ENCODE data around the gene OSBP. TPM values are rescaled to one million over a fixed set of nuclear protein-coding genes. Genes with fewer than 3 reads are reported as not detected.

The OSBP gene
- total and polyA plus RNA-seq, 11 donors = 12.0 to 48.3 (median 32.3) TPM

GRCh38 chr11:59555601-59556114, 59.9 kb downstream of the OSBP start:
- peaks cover 0 to 53% (median 8%) of the 10 kb centered on the region in 12 donors for H3K4me1 ChIP-seq
- ATAC-seq = no peak
- intact Hi-C loops (cut with DNase I) = loop anchor here in 1 of 10 donors (10.0 kb wide), 1 partner anchor 59 kb away; the partner anchor contains the start of gene OSBP
- peak overlapping the region in 8 of 12 donors; percentile 20 to 64 (median 44) for H3K27ac ChIP-seq
- H3K9me3 ChIP-seq = no peaks in the 10 kb centered on the region
- H3K27me3 ChIP-seq = peaks cover 0 to 5% (median 0%) of the 10 kb centered on the region in 9 donors
- TF ChIP-seq POLR2A (IDR thresholded peaks at IDR 0.05) (no peak), CTCF (IDR thresholded peaks at IDR 0.05) (no peak)
- no peaks in the 10 kb centered on the region for H3K36me3 ChIP-seq
- DNase-seq = no peak
- 17 to 32% (median 24%) methylated on average over 17 of the region's 17 CpGs for WGBS, 4 donors
- peak overlapping the region in 11 of 12 donors; percentile 15 to 58 (median 45) for H3K4me3 ChIP-seq

GRCh38 chr11:59553323-59553722, 62.3 kb downstream of the OSBP start:
- intact Hi-C loops (cut with DNase I) = loop anchor here in 4 of 10 donors (5.0 to 10.0 kb wide), 4 partner anchors 59 to 114 kb away; partner anchors contain the start of genes OSBP (in 3 of the 4) and PATL1 (in 1 of the 4)
- peaks cover 0 to 58% (median 6%) of the 10 kb centered on the region in 12 donors for H3K4me1 ChIP-seq
- no peaks in the 10 kb centered on the region for H3K9me3 ChIP-seq
- TF ChIP-seq CTCF (IDR thresholded peaks at IDR 0.05) (no peak), POLR2A (IDR thresholded peaks at IDR 0.05) (no peak)
- H3K27ac ChIP-seq = no peak overlapping the region
- ATAC-seq (no peak), DNase-seq (no peak)
- no peak overlapping the region for H3K4me3 ChIP-seq
- H3K36me3 ChIP-seq = no peaks in the 10 kb centered on the region
- WGBS, 4 donors = 92 to 97% (median 96%) methylated on average over 21 of the region's 21 CpGs
- H3K27me3 ChIP-seq = peaks cover 0 to 5% (median 0%) of the 10 kb centered on the region in 9 donors

- H3K4me1 ChIP-seq = peaks cover 0 to 56% (median 6%) of the 10 kb centered on the region in 12 donors
- no peak overlapping the region for H3K4me3 ChIP-seq
- ATAC-seq (no peak), DNase-seq (no peak)
- H3K9me3 ChIP-seq = no peaks in the 10 kb centered on the region
- intact Hi-C loops (cut with DNase I) = loop anchor here in 4 of 10 donors (5.0 to 10.0 kb wide), 4 partner anchors 59 to 114 kb away; partner anchors contain the start of genes OSBP (in 3 of the 4) and PATL1 (in 1 of the 4)
- TF ChIP-seq POLR2A (IDR thresholded peaks at IDR 0.05) = no peak
- TF ChIP-seq CTCF (IDR thresholded peaks at IDR 0.05) = no peak
- no peaks in the 10 kb centered on the region for H3K36me3 ChIP-seq
- H3K27ac ChIP-seq = peak overlapping the region in 1 of 12 donors; percentile 89
- 50 to 56% (median 52%) methylated on average over 2 of the region's 2 CpGs for WGBS, 4 donors
- H3K27me3 ChIP-seq = peaks cover 0 to 5% (median 0%) of the 10 kb centered on the region in 9 donors
Observed at GRCh38 chr11:59552844-59553243, 62.7 kb downstream of the OSBP start.

GRCh38 chr11:59551659-59552521, 63.7 kb downstream of the OSBP start:
- Histone ChIP-seq H3K27ac (peak overlapping the region in 10 of 12 donors; percentile 67 to 89 (median 80)), H3K27me3 (peaks cover 0 to 5% (median 0%) of the 10 kb centered on the region in 9 donors), H3K4me1 (peaks cover 0 to 56% (median 5%) of the 10 kb centered on the region in 12 donors), H3K9me3 (no peaks in the 10 kb centered on the region), H3K36me3 (no peaks in the 10 kb centered on the region), H3K4me3 (peak overlapping the region; percentile 24 to 68 (median 56))
- ATAC-seq (peak in 2 of 4 donors; percentile 28 to 41), DNase-seq (peak in 1 of 5 donors; percentile 22)
- intact Hi-C loops (cut with DNase I) = loop anchor here in 6 of 10 donors (1.0 to 10.0 kb wide), 6 partner anchors 8 to 117 kb away; partner anchors contain the start of genes OSBP (in 3 of the 6) and PATL1 (in 2 of the 6)
- TF ChIP-seq CTCF (IDR thresholded peaks at IDR 0.05) (no peak), POLR2A (IDR thresholded peaks at IDR 0.05) (no peak)
- 23 to 29% (median 27%) methylated on average over 30 of the region's 30 CpGs for WGBS, 4 donors

All from heart left ventricle (tissue), 16 donors.